ENCODE data around the gene CTSK. TPM values are rescaled to one million over a fixed set of nuclear protein-coding genes. Genes with fewer than 3 reads are reported as not detected.

CTSK gene
- polyA plus RNA-seq, 1 of the 3 experiments (the other 2 are of a cell fraction), result 6.3 TPM

GRCh38 chr1:150810958-150811659 is 3.0 kb upstream of the CTSK start:
- Histone ChIP-seq H3F3A (replicated peaks; ENCODE audit: insufficient read depth) (no peaks in the 10 kb centered on the region), H3K4me3 (ENCODE audit: low read depth in 2 of 2, low read length in 1 of 2) (no peak overlapping the region), H3K27me3 (ENCODE audit: insufficient read depth) (no peaks in the 10 kb centered on the region), H3K4me1 (ENCODE audit: control insufficient read depth in 1 of 2, insufficient read depth in 2 of 2, low read depth in 1 of 2, low read length in 1 of 2) (no peaks in the 10 kb centered on the region; a peak in 1 of 4 replicates), H2AFZ (ENCODE audit: low read depth) (no peak overlapping the region), H3K27ac (ENCODE audit: low read depth in 2 of 2, low read length in 1 of 2) (no peak overlapping the region), H3K9me2 (no peaks in the 10 kb centered on the region), H3K9ac (no peak overlapping the region), H3K79me2 (ENCODE audit: insufficient read depth) (no peaks in the 10 kb centered on the region), H3K36me3 (replicated peaks in 1 of 2; ENCODE audit: control insufficient read depth in 1 of 2, insufficient read depth in 2 of 2, low read length in 1 of 2) (peaks cover 33 to 46% of the 10 kb centered on the region in 2 experiments), H3K4me2 (no peak overlapping the region), H3K9me3 (no peaks in the 10 kb centered on the region), H4K20me1 (ENCODE audit: insufficient read depth) (no peaks in the 10 kb centered on the region)
- no peak for DNase-seq
- ChIA-PET CTCF (interaction anchor here (1.1 kb wide), 1 partner anchor 18 kb away, joined by 3 read pairs; no protein-coding TSS in a partner anchor), POLR2A (no interaction called here)
- WGBS (ENCODE audit: low lambda C conversion rate), result 84% methylated on average over 9 of the region's 9 CpGs
- TF ChIP-seq MXI1 (IDR thresholded peaks at IDR 0.05; ENCODE audit: low read depth, low read length) (no peak), SIN3A (IDR thresholded peaks at IDR 0.05; ENCODE audit: borderline replicate concordance, low read depth, low read length) (no peak), IRF3 (IDR thresholded peaks at IDR 0.05; ENCODE audit: low read depth, low read length) (no peak), YY1 (IDR thresholded peaks at IDR 0.05; ENCODE audit: low read depth) (no peak), REST (IDR thresholded peaks at IDR 0.05; ENCODE audit: low read depth, low read length) (no peak), EP300 (IDR thresholded peaks at IDR 0.05; ENCODE audit: borderline replicate concordance in 1 of 2, low read depth in 1 of 2, low read length in 1 of 2) (no peak), TEAD4 (IDR thresholded peaks at IDR 0.05; ENCODE audit: borderline replicate concordance, insufficient read depth) (no peak), FOXJ3 (CRISPR knock-in tag; IDR thresholded peaks at IDR 0.05) (no peak), NRF1 (IDR thresholded peaks at IDR 0.05; ENCODE audit: low read depth, low read length) (no peak), EZH2phosphoT487 (IDR thresholded peaks at IDR 0.05; ENCODE audit: borderline replicate concordance, low read depth) (no peak), GATA2 (CRISPR knock-in tag; IDR thresholded peaks at IDR 0.05) (no peak), RAD21 (IDR thresholded peaks at IDR 0.05; ENCODE audit: low read length) (no peak), CHD2 (IDR thresholded peaks at IDR 0.05; ENCODE audit: low read length, partially characterized antibody) (no peak), USF1 (IDR thresholded peaks at IDR 0.05; ENCODE audit: borderline replicate concordance, low read depth) (no peak), FOXM1 (IDR thresholded peaks at IDR 0.05; ENCODE audit: low read depth) (no peak), NFIC (IDR thresholded peaks at IDR 0.05; ENCODE audit: borderline replicate concordance) (no peak), GABPA (IDR thresholded peaks at IDR 0.05; ENCODE audit: low read depth) (no peak), TCF12 (IDR thresholded peaks at IDR 0.05) (no peak), MAX (IDR thresholded peaks at IDR 0.05; ENCODE audit: low read depth) (no peak), ZBTB33 (IDR thresholded peaks at IDR 0.05; ENCODE audit: borderline replicate concordance, low read depth) (no peak)
